Uterus (tissue), 4 donors: Measurements from ENCODE around the gene KSR2. TPM values are rescaled to one million over a fixed set of nuclear protein-coding genes. Genes with fewer than 3 reads are reported as not detected.

Source experiments
- DNase-seq, 2 donors: peaks; one replicate each; pipeline ENCODE4 v3.0.0-alpha.2; 2019 to 2020
- H3K27ac ChIP-seq, 2 donors: fragments of 200-600 bp; sonication (generic); 1 replicate in 1 of 2; 2 replicates in 1 of 2; pipeline ENCODE4 v1.5.1; 2016 to 2018
- H3K27me3 ChIP-seq, 2 donors: fragments of 200-600 bp; sonication (generic); one replicate each; pipeline ENCODE4 v1.5.1; 2018 to 2019; ENCODE audit warnings: control low read depth in 1 of 2
- H3K36me3 ChIP-seq, 2 donors: fragments of 200-600 bp; sonication (generic); one replicate each; pipeline ENCODE4 v1.5.1; 2019; ENCODE audit warnings: control low read depth in 1 of 2
- H3K4me1 ChIP-seq, 2 donors: fragments of 200-600 bp; sonication (generic); one replicate each; pipeline ENCODE4 v1.5.1; 2018 to 2019; ENCODE audit warnings: control low read depth in 1 of 2
- H3K4me3 ChIP-seq, 2 donors: fragments of 200-600 bp; sonication (generic); 1 replicate in 1 of 2; 2 replicates in 1 of 2; pipeline ENCODE4 v1.5.1; 2018 to 2019; ENCODE audit warnings: mild to moderate bottlenecking in 1 of 2
- H3K9me3 ChIP-seq, 2 donors: fragments of 200-600 bp; sonication (generic); one replicate each; pipeline ENCODE4 v1.5.1; 2019; ENCODE audit warnings: control low read depth in 1 of 2
- POLR2A ChIP-seq, 2 donors: fragments of 450-650 bp; IDR thresholded peaks; one replicate each; pipeline ENCODE4 v1.6.1; 2016; ENCODE audit warnings: antibody characterized with exemption in 2 of 2, mild to moderate bottlenecking in 1 of 2, moderate library complexity in 1 of 2
- intact Hi-C: fragments of 100-400 bp; cut with DNase I; formaldehyde crosslinking; loops from one replicate; pipeline ENCODE4 v1.15.1; 2023; ENCODE audit warnings: low total_unique reads
- total RNA-seq, 4 donors: library from RNA; depleted of rRNA in 3 of 4; stranded (reverse); fragments of >200 nt in 3 of 4; gene quantifications; one replicate each; pipeline versions ENCODE4 v1.1.0 to v1.2.4, GENCODE V29; 2014 to 2023
- TF ChIP-seq, protein P1 (sequence below), 4 experiments: fragments of 200-600 bp in 2 of 4; fragments of 450-650 bp in 2 of 4; sonication (generic) in 2 of 4; IDR thresholded peaks; one replicate each; pipeline ENCODE4 v1.5.1; 2016 to 2019; ENCODE audit warnings: antibody characterized with exemption in 4 of 4, mild to moderate bottlenecking in 2 of 4, moderate library complexity in 1 of 4
- donor health status: DM: yes; HTN: yes; CAD: no.

Gene KSR2
- total RNA-seq, 4 donors from 2014 or later: 0.03 to 0.28 TPM; not detected in 2

GRCh38 chr12:117844114-117844830, 124.5 kb downstream of the KSR2 start:
- DNase-seq: no peak
- Histone ChIP-seq H3K36me3 (no peaks in the 10 kb centered on the region), H3K27me3 (no peaks in the 10 kb centered on the region), H3K4me1 (no peaks in the 10 kb centered on the region), H3K4me3 (no peak overlapping the region), H3K9me3 (no peaks in the 10 kb centered on the region), H3K27ac (no peak overlapping the region)
- no peak for TF ChIP-seq POLR2A (IDR thresholded peaks at IDR 0.05)
- TF ChIP-seq, protein P1, sequence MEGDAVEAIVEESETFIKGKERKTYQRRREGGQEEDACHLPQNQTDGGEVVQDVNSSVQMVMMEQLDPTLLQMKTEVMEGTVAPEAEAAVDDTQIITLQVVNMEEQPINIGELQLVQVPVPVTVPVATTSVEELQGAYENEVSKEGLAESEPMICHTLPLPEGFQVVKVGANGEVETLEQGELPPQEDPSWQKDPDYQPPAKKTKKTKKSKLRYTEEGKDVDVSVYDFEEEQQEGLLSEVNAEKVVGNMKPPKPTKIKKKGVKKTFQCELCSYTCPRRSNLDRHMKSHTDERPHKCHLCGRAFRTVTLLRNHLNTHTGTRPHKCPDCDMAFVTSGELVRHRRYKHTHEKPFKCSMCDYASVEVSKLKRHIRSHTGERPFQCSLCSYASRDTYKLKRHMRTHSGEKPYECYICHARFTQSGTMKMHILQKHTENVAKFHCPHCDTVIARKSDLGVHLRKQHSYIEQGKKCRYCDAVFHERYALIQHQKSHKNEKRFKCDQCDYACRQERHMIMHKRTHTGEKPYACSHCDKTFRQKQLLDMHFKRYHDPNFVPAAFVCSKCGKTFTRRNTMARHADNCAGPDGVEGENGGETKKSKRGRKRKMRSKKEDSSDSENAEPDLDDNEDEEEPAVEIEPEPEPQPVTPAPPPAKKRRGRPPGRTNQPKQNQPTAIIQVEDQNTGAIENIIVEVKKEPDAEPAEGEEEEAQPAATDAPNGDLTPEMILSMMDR (IDR thresholded peaks at IDR 0.05): no peak
- intact Hi-C loops: no loop called here

GRCh38 chr12:117842630-117843029, 126.2 kb downstream of the KSR2 start:
- no peak for DNase-seq
- Histone ChIP-seq H3K4me1 (no peaks in the 10 kb centered on the region), H3K27me3 (no peaks in the 10 kb centered on the region), H3K4me3 (no peak overlapping the region), H3K36me3 (no peaks in the 10 kb centered on the region), H3K27ac (no peak overlapping the region), H3K9me3 (no peaks in the 10 kb centered on the region)
- TF ChIP-seq, protein P1 (IDR thresholded peaks at IDR 0.05): no peak
- no peak for TF ChIP-seq POLR2A (IDR thresholded peaks at IDR 0.05)
- intact Hi-C loops: no loop called here

GRCh38 chr12:117842220-117842619, 126.6 kb downstream of the KSR2 start:
- DNase-seq: no peak
- Histone ChIP-seq H3K27me3 (no peaks in the 10 kb centered on the region), H3K36me3 (no peaks in the 10 kb centered on the region), H3K4me1 (no peaks in the 10 kb centered on the region), H3K4me3 (no peak overlapping the region), H3K27ac (no peak overlapping the region), H3K9me3 (no peaks in the 10 kb centered on the region)
- intact Hi-C loops: no loop called here
- TF ChIP-seq POLR2A (IDR thresholded peaks at IDR 0.05): no peak
- TF ChIP-seq, protein P1 (IDR thresholded peaks at IDR 0.05): no peak

DNA sequence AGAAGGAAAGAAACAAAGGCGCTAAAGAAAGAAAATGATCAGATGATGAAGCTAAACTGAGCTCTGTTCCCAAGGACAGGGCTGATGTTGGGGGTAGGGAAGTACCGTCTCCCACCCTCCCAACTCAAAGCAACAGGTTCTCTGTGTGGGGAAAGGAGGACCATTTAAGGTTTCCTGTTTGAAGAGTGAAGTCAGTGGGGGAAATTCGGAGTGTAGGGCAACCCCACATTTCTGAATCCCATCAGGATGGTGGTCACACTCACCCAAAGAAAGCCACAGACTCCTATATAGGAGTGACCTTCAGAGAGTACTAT, 131.1 kb downstream of the KSR2 start:
- TF ChIP-seq, protein P1 (IDR thresholded peaks at IDR 0.05): no peak
- no peak for TF ChIP-seq POLR2A (IDR thresholded peaks at IDR 0.05)
- DNase-seq: no peak
- no peaks in the 10 kb centered on the region for H3K4me1 ChIP-seq
- no peak overlapping the region for H3K4me3 ChIP-seq
- intact Hi-C loops: no loop called here
- no peaks in the 10 kb centered on the region for H3K9me3 ChIP-seq
- no peak overlapping the region for H3K27ac ChIP-seq
- no peaks in the 10 kb centered on the region for H3K27me3 ChIP-seq
- H3K36me3 ChIP-seq: no peaks in the 10 kb centered on the region

DNA sequence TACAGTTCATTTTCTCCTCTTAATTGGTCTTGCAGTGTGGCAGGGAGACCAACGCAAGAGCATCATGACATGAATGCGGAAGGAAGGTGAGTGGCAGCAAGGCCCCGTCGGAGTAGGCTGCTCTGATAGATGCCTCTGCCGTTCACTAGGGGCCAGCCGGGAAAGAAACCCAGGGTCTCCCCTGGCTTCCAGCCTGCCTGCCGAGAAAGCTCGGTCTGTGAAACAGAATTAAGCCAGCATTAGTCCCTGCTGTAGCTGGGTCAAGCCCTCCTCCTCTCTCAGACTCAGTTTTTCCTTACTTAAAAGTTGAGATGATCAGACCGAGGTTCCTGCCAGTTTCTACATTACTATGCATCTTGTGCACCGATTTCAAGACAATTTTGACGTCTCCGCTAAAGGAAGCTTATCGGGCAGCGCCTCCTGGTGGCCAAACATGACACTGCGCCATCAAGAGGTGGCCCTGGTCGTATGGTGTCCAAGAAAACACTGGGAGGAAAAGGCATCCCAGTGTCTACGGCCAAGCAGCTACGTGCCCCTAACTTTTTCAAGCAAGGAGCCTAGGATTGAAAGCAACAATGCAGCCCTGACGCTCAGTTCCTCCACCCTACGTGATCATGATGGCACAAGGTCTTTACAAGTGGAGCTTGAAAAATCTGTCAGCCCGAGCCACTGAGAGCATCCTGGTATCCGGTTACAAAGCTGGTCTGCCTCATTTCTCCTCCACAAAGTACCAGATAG, 131.6 kb downstream of the KSR2 start:
- peak; percentile 45 to 60 for DNase-seq
- H3K4me1 ChIP-seq: no peaks in the 10 kb centered on the region
- H3K27me3 ChIP-seq: no peaks in the 10 kb centered on the region
- TF ChIP-seq, protein P1 (IDR thresholded peaks at IDR 0.05): peak; percentile 67 to 92 (median 78)
- no peak for TF ChIP-seq POLR2A (IDR thresholded peaks at IDR 0.05)
- no peaks in the 10 kb centered on the region for H3K9me3 ChIP-seq
- H3K27ac ChIP-seq: no peak overlapping the region
- intact Hi-C loops: no loop called here
- no peaks in the 10 kb centered on the region for H3K36me3 ChIP-seq
- no peak overlapping the region for H3K4me3 ChIP-seq
